Measurements from ENCODE around the gene AFG1L.
"Not testable (repeated sequence)": the region's sequence is repeated elsewhere in the genome, so short reads cannot be mapped to it uniquely, and the experiment has no call there.

AFG1L gene

GRCh38 chr6:108407904-108408827, 113.3 kb downstream of the AFG1L start:
- no peak overlapping the region for H3K27ac ChIP-seq
- TF ChIP-seq CTCF (conservative IDR thresholded peaks at IDR 0.05; ENCODE audit: low read depth, low read length) = no peak
- H3K9ac ChIP-seq = no peak overlapping the region
- H3K36me3 ChIP-seq (ENCODE audit: insufficient read depth) = no peaks in the 10 kb centered on the region
- no peak overlapping the region for H2AFZ ChIP-seq (ENCODE audit: low read depth)
- no peak overlapping the region for H3K4me3 ChIP-seq (IDR thresholded peaks at IDR 0.05; ENCODE audit: insufficient read depth, low read depth, low read length)
- H3K4me1 ChIP-seq (ENCODE audit: low read depth, poor library complexity, severe bottlenecking) = no peaks in the 10 kb centered on the region
- H3K27me3 ChIP-seq (ENCODE audit: insufficient read depth, low read depth) = no peaks in the 10 kb centered on the region
- no peaks in the 10 kb centered on the region for H4K20me1 ChIP-seq (ENCODE audit: insufficient read depth)
- no peak overlapping the region for H3K4me2 ChIP-seq
- no peaks in the 10 kb centered on the region for H3K79me2 ChIP-seq (ENCODE audit: insufficient read depth, low read depth)

DNA sequence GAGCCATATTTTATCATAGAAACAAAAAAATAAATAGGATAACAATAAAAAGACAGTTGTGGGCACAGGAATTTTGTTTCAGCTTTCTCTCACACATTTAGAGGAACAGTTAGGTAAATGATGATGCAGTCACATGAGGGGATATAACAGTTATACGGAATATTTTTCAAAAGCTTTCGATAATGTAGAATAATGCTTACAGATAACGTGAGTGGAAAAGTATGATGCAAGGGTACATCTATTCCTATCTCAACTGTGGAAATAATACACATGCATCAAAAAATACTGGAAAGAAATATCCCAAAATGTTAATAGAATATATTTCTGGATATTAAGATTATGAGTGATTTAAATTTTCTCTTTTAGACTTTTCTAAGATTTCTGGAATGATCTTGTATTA, 114.0 kb downstream of the AFG1L start:
- H4K20me1 ChIP-seq (ENCODE audit: insufficient read depth) = no peaks in the 10 kb centered on the region
- H3K9ac ChIP-seq = no peak overlapping the region
- no peaks in the 10 kb centered on the region for H3K36me3 ChIP-seq (ENCODE audit: insufficient read depth)
- H3K79me2 ChIP-seq (ENCODE audit: insufficient read depth, low read depth) = no peaks in the 10 kb centered on the region
- no peak for TF ChIP-seq CTCF (conservative IDR thresholded peaks at IDR 0.05; ENCODE audit: low read depth, low read length)
- no peak overlapping the region for H3K4me3 ChIP-seq (IDR thresholded peaks at IDR 0.05; ENCODE audit: insufficient read depth, low read depth, low read length)
- H2AFZ ChIP-seq (ENCODE audit: low read depth) = no peak overlapping the region
- no peaks in the 10 kb centered on the region for H3K27me3 ChIP-seq (ENCODE audit: insufficient read depth, low read depth)
- no peak overlapping the region for H3K27ac ChIP-seq
- no peak overlapping the region for H3K4me2 ChIP-seq
- no peaks in the 10 kb centered on the region for H3K4me1 ChIP-seq (ENCODE audit: low read depth, poor library complexity, severe bottlenecking)

GRCh38 chr6:108416047-108416833, 121.4 kb downstream of the AFG1L start:
- not testable (repeated sequence) for H3K36me3 ChIP-seq (ENCODE audit: insufficient read depth); H3K79me2 ChIP-seq (ENCODE audit: insufficient read depth, low read depth); H3K4me1 ChIP-seq (ENCODE audit: low read depth, poor library complexity, severe bottlenecking); H3K4me3 ChIP-seq (IDR thresholded peaks at IDR 0.05; ENCODE audit: insufficient read depth, low read depth, low read length); H4K20me1 ChIP-seq (ENCODE audit: insufficient read depth); H3K4me2 ChIP-seq; H3K27me3 ChIP-seq (ENCODE audit: insufficient read depth, low read depth); H2AFZ ChIP-seq (ENCODE audit: low read depth); H3K27ac ChIP-seq; H3K9ac ChIP-seq

GRCh38 chr6:108417027-108417426, 122.2 kb downstream of the AFG1L start:
- Histone ChIP-seq H4K20me1 (ENCODE audit: insufficient read depth) (no peaks in the 10 kb centered on the region), H3K27ac (no peak overlapping the region), H3K4me3 (IDR thresholded peaks at IDR 0.05; ENCODE audit: insufficient read depth, low read depth, low read length) (no peak overlapping the region), H3K36me3 (ENCODE audit: insufficient read depth) (no peaks in the 10 kb centered on the region), H3K4me1 (ENCODE audit: low read depth, poor library complexity, severe bottlenecking) (no peaks in the 10 kb centered on the region), H2AFZ (ENCODE audit: low read depth) (no peak overlapping the region), H3K27me3 (ENCODE audit: insufficient read depth, low read depth) (no peaks in the 10 kb centered on the region), H3K4me2 (no peak overlapping the region), H3K79me2 (ENCODE audit: insufficient read depth, low read depth) (no peaks in the 10 kb centered on the region), H3K9ac (no peak overlapping the region)
- no peak for TF ChIP-seq CTCF (conservative IDR thresholded peaks at IDR 0.05; ENCODE audit: low read depth, low read length)

All from KMS-11 (cell line).